ENCODE results near the gene MACROD2.

MACROD2 gene

DNA sequence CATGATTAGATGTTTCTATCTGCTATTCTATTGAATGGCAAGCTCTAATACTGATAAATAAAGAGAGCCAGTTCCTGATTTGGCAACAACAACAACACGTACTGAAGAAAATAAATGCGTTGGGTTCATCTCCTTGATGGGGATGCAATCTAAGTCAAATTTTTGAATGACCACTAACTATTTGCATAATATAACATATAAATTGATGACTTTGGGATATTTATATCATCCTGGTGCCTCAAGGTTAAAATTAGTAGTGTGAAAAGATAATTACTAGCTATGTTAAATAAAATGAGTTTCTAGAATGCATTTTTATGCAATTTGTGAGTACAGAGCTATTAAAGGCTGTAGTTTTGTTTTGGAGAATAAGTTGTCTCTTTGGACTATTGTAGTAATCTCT, 1681.5 kb downstream of the MACROD2 start:
- TF ChIP-seq ZNF70 (CRISPR knock-in tag; IDR thresholded peaks at IDR 0.05) = no peak
- TF ChIP-seq ESRRG (CRISPR knock-in tag; IDR thresholded peaks at IDR 0.05) = no peak
- TF ChIP-seq TCF4 (CRISPR knock-in tag; IDR thresholded peaks at IDR 0.05; ENCODE audit: borderline replicate concordance) = no peak
- no peak for ATAC-seq

DNA sequence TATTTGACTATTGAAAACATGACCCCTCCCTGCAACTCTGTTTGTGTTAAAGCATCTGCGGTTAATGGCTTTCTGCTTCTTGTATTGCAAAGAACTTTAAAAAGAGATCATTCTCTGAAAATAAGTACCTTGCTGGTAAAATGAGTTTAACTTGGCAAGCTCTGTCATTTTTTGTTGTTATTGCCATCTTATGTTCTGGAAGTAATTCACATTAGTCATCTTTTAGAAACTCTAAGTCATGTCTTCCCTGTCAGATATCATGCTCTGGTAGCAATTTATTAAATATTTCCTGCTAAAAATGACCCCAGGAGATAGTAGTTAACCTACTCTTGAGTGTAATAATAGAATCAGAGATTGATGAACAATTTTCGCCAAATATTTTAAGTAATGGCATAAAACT, 1687.4 kb downstream of the MACROD2 start:
- ATAC-seq = peak; percentile 73
- TF ChIP-seq ISL1 (CRISPR knock-in tag; IDR thresholded peaks at IDR 0.05) (peak; percentile 95), ZC3H10 (CRISPR knock-in tag; IDR thresholded peaks at IDR 0.05) (no peak)

GRCh38 chr20:15692570-15692969, 1697.3 kb downstream of the MACROD2 start:
- TF ChIP-seq CSRNP3 (CRISPR knock-in tag; IDR thresholded peaks at IDR 0.05) (no peak), TCF4 (CRISPR knock-in tag; IDR thresholded peaks at IDR 0.05; ENCODE audit: borderline replicate concordance) (no peak)
- TF ChIP-seq, protein P1, sequence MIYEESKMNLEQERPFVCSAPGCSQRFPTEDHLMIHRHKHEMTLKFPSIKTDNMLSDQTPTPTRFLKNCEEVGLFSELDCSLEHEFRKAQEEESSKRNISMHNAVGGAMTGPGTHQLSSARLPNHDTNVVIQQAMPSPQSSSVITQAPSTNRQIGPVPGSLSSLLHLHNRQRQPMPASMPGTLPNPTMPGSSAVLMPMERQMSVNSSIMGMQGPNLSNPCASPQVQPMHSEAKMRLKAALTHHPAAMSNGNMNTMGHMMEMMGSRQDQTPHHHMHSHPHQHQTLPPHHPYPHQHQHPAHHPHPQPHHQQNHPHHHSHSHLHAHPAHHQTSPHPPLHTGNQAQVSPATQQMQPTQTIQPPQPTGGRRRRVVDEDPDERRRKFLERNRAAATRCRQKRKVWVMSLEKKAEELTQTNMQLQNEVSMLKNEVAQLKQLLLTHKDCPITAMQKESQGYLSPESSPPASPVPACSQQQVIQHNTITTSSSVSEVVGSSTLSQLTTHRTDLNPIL (CRISPR knock-in tag; IDR thresholded peaks at IDR 0.05; ENCODE audit: low read depth) = no peak
- ATAC-seq = no peak

DNA sequence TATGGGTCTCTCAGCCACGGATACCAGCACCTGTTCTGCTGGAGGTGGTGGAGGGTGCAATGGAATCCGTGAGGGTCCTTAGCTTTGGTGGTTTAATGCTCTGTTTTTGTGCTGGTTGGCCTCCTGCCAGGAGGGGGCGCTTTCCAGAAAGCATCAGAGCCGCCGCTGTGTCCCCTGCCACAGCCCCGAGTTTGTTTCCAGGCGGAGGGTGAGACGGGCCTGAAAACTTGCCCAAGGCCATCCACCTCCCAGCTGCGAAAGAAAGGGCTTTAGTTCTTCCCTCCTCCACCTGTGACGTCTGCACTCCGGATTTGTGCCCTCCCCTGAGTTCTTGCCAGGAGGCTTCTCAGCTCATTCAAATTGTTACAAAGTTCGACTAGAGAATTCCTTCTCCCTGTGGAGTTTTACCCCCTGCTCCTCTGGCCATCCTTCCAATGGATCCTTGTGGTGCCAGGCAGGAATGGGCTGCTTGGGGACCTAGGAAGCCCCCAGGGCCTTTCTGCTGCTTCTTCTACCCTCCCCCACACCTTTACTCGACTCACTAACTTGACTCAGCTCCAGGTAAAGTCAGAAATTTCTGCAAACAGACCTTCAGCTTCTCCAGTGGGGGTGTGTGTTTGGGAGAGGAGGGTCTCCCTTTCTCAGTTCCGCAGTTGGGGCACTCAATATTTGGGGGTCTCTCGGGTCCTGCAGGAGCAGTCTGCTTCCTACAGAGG, 1704.3 kb downstream of the MACROD2 start:
- TF ChIP-seq GLIS3 (CRISPR knock-in tag; IDR thresholded peaks at IDR 0.05) (no peak), ESRRG (CRISPR knock-in tag; IDR thresholded peaks at IDR 0.05) (no peak), POU6F1 (CRISPR knock-in tag; IDR thresholded peaks at IDR 0.05; ENCODE audit: borderline replicate concordance, low read depth) (no peak), CSRNP3 (CRISPR knock-in tag; IDR thresholded peaks at IDR 0.05) (no peak), ZC3H10 (CRISPR knock-in tag; IDR thresholded peaks at IDR 0.05) (no peak), TOX (CRISPR knock-in tag; IDR thresholded peaks at IDR 0.05; ENCODE audit: borderline replicate concordance) (no peak)
- TF ChIP-seq, protein P2, sequence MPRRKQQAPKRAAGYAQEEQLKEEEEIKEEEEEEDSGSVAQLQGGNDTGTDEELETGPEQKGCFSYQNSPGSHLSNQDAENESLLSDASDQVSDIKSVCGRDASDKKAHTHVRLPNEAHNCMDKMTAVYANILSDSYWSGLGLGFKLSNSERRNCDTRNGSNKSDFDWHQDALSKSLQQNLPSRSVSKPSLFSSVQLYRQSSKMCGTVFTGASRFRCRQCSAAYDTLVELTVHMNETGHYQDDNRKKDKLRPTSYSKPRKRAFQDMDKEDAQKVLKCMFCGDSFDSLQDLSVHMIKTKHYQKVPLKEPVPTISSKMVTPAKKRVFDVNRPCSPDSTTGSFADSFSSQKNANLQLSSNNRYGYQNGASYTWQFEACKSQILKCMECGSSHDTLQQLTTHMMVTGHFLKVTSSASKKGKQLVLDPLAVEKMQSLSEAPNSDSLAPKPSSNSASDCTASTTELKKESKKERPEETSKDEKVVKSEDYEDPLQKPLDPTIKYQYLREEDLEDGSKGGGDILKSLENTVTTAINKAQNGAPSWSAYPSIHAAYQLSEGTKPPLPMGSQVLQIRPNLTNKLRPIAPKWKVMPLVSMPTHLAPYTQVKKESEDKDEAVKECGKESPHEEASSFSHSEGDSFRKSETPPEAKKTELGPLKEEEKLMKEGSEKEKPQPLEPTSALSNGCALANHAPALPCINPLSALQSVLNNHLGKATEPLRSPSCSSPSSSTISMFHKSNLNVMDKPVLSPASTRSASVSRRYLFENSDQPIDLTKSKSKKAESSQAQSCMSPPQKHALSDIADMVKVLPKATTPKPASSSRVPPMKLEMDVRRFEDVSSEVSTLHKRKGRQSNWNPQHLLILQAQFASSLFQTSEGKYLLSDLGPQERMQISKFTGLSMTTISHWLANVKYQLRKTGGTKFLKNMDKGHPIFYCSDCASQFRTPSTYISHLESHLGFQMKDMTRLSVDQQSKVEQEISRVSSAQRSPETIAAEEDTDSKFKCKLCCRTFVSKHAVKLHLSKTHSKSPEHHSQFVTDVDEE (CRISPR knock-in tag; IDR thresholded peaks at IDR 0.05) = no peak
- TF ChIP-seq, protein P3, sequence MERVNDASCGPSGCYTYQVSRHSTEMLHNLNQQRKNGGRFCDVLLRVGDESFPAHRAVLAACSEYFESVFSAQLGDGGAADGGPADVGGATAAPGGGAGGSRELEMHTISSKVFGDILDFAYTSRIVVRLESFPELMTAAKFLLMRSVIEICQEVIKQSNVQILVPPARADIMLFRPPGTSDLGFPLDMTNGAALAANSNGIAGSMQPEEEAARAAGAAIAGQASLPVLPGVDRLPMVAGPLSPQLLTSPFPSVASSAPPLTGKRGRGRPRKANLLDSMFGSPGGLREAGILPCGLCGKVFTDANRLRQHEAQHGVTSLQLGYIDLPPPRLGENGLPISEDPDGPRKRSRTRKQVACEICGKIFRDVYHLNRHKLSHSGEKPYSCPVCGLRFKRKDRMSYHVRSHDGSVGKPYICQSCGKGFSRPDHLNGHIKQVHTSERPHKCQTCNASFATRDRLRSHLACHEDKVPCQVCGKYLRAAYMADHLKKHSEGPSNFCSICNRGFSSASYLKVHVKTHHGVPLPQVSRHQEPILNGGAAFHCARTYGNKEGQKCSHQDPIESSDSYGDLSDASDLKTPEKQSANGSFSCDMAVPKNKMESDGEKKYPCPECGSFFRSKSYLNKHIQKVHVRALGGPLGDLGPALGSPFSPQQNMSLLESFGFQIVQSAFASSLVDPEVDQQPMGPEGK (CRISPR knock-in tag; IDR thresholded peaks at IDR 0.05; ENCODE audit: borderline replicate concordance) = no peak
- no peak for ATAC-seq

DNA sequence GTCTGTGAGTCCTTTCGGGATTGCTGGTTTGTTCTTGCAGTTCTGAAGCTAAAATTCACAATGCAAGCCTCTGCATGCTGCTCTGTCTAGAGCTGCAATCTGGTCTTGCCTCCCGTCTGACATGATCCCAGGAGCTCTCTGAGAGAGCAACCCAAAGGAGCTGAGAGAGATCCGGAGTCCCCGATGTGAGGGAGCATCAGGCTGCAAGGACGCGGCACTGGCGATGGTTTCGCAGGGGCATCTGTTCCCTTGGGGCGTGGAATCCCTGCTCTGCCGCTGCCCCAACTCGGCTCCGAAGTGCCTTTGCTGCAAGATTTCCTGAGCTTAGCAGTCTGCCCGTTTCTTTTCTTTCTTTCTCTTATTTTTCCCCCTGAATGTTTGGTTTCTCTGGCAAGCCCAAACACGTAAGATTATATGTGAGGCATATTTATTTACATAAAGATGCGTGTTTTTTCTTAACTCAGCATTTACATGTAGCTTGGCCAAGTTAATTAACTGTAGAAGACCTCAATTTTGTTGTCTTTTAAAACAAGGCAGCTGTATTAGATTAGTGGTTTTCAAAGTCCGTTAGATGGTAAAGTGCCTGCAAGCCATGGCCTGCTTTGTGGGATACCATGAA, 1704.9 kb downstream of the MACROD2 start:
- ATAC-seq = no peak
- TF ChIP-seq, protein P3 (CRISPR knock-in tag; IDR thresholded peaks at IDR 0.05; ENCODE audit: borderline replicate concordance) = no peak
- TF ChIP-seq ZNF565 (CRISPR knock-in tag; conservative IDR thresholded peaks at IDR 0.05; ENCODE audit: low read depth) = no peak
- TF ChIP-seq ISL1 (CRISPR knock-in tag; IDR thresholded peaks at IDR 0.05) = no peak
- no peak for TF ChIP-seq ZFP3 (CRISPR knock-in tag; IDR thresholded peaks at IDR 0.05)
- no peak for TF ChIP-seq GLIS3 (CRISPR knock-in tag; IDR thresholded peaks at IDR 0.05)
- no peak for TF ChIP-seq PPARA (CRISPR knock-in tag; IDR thresholded peaks at IDR 0.05; ENCODE audit: borderline replicate concordance)
- no peak for TF ChIP-seq POU6F1 (CRISPR knock-in tag; IDR thresholded peaks at IDR 0.05; ENCODE audit: borderline replicate concordance, low read depth)
- TF ChIP-seq ZFP30 (CRISPR knock-in tag; IDR thresholded peaks at IDR 0.05) = no peak
- no peak for TF ChIP-seq ZNF8 (CRISPR knock-in tag; IDR thresholded peaks at IDR 0.05)
- TF ChIP-seq OSR1 (CRISPR knock-in tag; IDR thresholded peaks at IDR 0.05) = no peak
